Measurements from ENCODE around the gene GAPT.

GAPT gene

DNA sequence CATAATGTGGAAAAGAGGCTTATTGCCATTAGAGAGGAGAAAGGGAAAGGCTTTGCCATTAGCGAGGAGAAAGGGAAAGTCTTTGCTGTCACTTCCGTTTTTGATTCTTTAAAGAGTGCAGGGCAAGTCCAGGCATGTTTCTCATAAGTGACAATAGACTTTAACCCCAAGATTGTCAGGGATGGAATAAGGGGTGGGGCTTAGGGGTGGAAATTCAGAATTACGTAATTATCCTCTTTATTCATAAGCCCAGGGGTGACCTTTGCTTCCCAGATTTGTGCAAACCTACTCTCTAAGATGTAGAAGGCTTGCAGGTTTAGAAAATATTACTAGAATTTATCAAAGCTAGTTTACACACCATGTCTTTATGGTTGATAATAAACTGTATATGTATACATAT, 29.1 kb upstream of the GAPT start:
- no peak for DNase-seq

DNA sequence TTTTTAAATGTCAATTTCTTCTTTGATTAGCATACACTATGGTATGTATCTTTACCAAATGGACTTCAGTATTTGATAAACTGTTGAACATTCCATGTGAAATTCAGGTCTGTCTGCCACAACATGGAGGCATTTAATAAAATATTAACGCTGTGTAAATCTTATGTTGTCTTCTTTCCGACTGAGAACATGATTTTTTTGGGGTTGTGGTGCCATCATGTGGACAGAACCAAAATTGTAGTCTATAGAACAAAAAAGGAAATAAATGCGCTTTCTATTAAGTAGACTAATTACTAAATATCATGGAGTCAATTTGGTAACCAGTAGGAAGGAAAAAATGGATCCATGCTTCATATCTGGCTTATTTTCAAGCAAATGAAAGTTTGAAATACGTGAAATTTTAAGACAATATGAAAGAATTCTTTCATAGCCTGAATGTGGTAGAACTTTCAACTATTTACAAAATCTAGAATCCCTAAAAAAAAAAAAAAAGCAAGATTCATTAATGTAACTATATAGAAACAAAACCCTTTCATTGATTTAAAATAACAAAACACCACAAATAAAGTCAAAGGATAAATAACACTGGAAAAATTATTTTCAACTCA, 28.5 kb upstream of the GAPT start:
- DNase-seq = peak; percentile 31

DNA sequence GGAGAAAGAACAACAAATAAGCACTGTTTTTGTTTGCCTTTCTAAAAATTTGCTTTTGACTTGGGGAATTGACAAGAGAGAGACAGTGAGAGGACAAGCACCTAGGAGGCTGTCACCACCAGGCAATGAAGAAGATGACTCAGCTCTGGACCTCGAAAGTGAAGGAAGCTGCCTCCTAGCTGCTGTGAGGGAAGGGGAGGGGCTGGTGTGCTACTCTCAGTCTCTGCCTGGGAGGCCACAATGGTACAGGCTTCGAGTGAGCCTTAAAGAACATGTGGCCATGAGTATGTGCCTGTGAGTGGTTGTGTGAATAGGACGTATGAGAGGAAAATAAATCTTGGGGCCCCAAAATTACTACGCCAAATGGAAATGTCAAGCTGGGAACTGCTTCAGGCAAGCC, 24.3 kb upstream of the GAPT start:
- DNase-seq = no peak

DNA sequence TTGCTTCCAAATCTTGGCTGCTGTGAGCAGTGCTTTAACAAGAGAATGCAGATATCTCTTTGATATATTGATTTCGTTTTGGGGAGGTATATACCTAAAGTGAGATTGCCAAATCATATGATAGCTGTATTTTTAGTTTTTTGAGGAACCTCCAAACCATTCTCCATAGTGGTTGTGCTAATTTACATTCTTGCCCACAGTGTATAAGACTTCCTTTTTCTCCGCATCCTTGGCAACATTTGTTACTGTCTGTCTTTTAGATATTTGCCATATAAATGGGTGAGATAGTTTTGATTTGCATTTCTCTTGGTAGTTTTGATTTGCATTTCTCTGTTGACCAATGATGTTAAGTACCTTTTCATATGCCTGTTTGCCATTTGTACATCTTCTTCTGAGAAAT, 21.3 kb upstream of the GAPT start:
- no peak for DNase-seq

DNA sequence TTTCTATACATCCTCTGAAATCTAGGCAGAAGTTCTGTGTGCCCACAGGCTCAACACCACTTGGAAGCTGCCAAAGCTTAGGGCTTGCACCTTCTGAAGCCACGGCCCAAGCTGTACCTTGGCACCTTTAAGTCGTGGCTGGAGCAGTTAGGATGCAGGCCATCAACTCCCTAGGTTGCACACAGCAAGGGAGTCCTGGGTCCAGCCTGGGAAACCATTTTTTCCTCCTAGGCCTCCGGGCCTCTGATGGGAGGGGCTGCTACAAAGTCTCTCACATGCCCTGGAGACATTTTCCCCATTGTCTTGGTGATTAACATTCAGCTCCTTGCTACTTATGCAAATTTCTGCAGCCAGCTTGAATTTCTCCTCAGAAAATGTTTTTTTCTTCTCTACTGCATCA, 15.8 kb upstream of the GAPT start:
- no peak for DNase-seq

DNA sequence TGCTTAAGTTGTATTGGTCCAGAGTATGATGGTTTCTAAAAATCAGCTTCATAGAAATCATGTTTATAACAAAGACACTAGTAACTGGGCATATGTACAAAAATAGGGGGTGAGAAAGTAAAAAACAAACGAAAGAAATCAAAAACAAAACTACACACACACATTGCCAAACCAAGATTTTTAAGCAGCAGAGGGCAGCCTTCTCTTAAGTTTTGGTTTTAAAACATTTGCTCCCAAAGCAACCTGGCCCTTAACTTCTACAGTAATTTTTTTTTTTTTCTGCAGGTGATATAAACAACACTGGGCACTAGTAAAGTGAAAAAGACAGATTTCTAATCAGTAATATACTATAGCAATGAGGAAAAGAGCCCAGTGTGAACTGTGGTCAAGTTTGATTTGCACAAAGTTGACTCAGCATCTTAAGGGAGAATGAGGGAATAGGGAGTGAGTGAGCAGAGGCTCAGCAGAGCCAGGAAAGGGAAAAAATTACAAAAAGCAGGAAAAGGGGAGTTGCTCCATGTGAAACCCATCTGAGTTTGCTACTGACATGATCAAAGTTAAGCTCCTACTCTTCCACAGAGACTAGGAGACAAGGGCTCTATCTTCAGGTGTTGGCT, 13.4 kb upstream of the GAPT start:
- DNase-seq = no peak

DNA sequence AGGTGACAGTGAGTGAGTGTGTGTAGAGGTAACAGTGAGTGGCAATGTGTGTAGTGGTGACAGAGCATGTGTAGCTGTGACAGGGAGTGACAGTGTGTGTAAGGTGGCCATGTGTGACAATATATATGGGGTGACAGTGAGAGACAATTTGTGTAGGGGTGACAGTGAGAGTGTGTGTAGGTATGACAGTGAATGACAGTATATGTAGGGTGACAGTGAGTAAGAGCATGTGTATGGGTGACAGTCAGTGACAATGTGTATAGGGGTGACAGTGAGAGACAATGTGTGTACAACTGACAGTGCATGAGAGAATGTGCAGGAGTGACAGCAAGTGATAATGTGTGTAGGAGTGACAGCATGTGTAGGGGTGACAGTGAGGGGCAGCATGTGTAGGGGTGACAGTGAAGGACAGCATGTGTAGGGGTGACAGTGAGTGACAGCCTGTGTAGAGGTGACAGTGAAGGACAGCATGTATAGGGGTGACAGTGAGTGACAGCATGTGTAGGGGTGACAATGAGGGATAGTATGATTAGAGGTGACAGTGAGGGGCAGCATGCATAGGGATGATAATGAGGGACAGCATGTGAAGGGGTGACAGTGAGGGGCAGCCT, 10.1 kb upstream of the GAPT start:
- no peak for DNase-seq

- no peak for DNase-seq
These were observed 9.4 kb upstream of the GAPT start for GRCh38 chr5:58481828-58482227.

DNA sequence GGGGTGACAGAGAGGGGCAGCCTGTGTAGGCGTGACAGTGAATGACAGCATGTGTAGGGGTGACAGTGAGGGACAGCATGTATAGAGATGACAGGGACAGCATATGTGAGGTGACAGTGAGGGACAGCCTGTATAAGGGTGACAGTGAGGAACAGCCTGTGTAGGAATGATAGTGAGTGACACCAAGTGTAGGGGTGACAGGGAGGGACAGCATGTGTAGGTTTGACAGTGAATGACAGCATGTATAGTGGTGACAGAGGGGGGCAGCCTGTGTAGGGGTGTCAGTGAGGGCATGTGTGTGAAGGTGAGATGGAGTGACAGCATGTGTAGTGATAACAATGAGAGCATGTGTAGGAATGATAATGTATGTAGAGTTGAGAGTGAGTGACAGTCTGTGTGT, 8.7 kb upstream of the GAPT start:
- no peak for DNase-seq

DNA sequence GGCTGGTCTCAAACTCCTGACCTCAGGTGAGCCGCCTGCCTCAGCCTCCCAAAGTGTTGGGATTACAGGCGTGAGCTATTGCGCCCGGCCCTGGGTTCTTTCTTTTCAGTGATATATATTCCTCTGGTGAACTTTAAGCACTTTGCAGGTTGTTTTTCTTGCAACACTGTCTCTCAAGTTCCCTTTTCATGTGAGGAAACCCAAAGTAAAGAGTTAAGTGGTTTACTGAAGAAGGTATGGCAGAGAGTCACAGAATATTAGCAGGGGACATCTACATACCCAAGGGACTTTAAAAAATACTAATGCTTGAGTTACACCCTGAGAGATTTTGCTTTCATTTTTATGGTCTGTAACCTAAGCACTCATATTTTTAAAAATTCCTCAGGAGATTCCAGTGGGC, 6.7 kb upstream of the GAPT start:
- no peak for DNase-seq

GRCh38 chr5:58486290-58486689, 4.9 kb upstream of the GAPT start:
- DNase-seq = no peak

DNA sequence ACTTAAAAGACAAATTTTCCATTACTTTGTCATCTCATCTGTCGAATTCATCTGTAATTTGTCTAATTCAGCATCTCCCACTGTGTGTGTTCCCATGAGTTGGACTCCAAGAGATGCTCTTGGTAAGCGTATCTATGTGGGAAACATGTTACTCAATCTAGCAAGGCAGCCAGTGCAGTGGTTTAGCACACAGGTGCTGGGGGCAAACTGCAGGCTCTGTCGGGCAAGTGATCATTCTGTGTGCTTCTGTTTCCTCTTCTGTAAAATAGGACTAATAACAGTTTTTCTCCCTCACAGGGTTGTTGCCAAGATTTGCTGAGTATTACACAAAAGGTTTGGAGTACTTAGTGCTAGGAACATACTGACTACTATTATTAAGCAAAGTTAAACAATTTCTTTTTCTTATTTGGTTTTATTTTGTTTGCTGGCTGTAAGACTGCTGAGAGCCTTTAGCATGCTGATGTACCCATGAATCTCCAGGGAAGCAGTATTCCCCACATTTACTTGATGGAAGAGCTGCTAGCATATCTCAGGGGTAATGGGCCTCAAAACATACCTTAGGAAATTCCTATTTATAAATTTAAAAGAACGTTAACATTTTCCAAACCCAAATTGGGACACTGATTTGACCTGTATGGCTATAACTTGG, 709 bp upstream of the GAPT start:
- no peak for DNase-seq

DNA sequence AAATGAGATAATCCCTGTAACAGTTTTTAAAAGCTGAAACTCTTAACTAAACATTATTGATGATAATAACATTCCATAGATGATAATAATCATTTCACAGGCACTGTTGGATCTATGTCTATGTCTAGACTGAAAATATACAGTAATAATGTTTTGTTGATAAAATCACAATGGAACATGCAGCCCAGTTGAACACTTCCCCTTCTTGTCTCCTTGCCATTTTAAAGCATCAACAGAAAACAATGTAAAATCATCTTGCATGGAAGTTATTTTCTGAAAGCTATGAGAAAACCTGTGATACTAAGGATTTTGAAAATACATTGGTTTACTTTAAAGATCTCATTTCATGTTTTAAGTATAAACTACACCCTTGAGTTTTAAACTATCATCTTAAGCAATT, 1.9 kb downstream of the GAPT start:
- DNase-seq = no peak

- no peak for DNase-seq
These were observed 5.3 kb downstream of the GAPT start for GRCh38 chr5:58496488-58496887.

GRCh38 chr5:58497386-58497785, 6.2 kb downstream of the GAPT start:
- no peak for DNase-seq

GRCh38 chr5:58497921-58498320, 6.7 kb downstream of the GAPT start:
- DNase-seq = no peak

- no peak for DNase-seq
These were observed 7.2 kb downstream of the GAPT start for GRCh38 chr5:58498340-58498942.

- no peak for DNase-seq
These were observed 8.0 kb downstream of the GAPT start for GRCh38 chr5:58499231-58499630.

DNA sequence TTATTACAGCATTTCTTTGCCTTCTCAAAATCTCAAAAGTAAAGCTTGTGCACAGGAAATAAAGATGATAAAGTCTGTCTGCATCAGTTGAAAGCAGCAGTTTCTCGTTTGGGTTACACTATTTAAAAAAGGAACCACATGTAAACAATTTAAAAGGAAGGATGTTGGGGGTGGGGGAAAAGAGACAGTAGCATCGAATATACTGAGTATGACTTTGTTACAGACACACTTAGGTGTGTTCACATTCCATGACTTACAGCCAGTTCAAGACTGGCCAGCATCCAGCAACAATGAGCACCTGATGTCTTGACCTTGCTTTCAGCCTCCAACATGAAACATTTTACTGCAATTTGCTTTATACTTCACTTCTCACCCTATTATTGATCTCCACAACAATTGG, 8.7 kb downstream of the GAPT start:
- DNase-seq = no peak

- no peak for DNase-seq
These were observed 10.7 kb downstream of the GAPT start for GRCh38 chr5:58501778-58502417.

GRCh38 chr5:58503390-58504046, 12.3 kb downstream of the GAPT start:
- DNase-seq = no peak

DNA sequence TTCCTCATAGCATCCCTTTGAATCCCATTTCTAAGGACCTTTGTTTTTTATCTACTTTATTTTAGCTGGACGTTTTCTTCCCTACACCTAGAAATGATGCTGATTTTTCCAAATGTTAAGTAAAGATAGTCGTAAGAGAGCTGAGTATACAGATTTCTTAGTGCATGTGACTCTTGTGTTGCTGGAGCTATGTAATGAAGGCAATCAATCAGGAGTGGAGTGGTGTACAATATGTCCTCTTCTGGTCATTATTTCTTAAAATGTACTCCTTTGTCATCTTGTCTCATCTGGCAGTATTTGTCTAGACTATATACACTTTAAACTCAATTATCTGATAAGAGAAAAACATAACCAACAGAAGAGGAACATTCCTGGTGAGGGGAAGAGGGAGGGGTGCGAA, 13.5 kb downstream of the GAPT start:
- DNase-seq = no peak

DNA sequence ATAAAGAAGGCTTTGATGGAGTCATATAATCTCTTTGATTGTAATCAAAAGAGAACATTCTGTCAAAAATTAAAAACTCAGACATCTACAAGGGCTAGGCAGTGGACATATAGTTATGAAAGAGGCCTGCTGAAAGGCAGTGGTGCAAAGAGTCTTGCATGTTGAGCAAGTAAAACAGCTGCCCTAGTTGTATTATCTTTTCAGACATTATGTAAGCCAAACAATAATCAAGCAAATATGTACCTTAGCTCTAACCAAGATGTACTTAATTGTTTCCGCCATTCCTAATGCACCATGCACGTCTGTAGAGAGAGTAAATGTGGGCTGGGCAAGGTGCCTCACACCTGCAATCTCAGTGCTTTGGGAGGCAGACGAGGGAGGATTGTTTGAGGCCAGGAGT, 14.3 kb downstream of the GAPT start:
- no peak for DNase-seq
